ENCODE data around the gene MAP2K4. TPM values are rescaled to one million over a fixed set of nuclear protein-coding genes. Genes with fewer than 3 reads are reported as not detected.

Gene MAP2K4
- total RNA-seq, 1 experiment from 2014 or later, result 46.1 TPM

- Mint-ChIP-seq H3K4me3 (no peak overlapping the region), H3K27ac (no peak overlapping the region), H3K9me3 (peaks cover 4 to 5% of the 10 kb centered on the region in 2 experiments; a peak in 4 of 5 replicates), H3K36me3 (ENCODE audit: insufficient read depth in 1 of 3, low read depth in 3 of 3) (peaks cover 24 to 61% (median 56%) of the 10 kb centered on the region in 3 experiments), H3K27me3 (ENCODE audit: low read depth) (no peaks in the 10 kb centered on the region), H3K4me1 (no peaks in the 10 kb centered on the region)
- H3K9ac ChIP-seq (ENCODE audit: extremely low read depth, insufficient read length, low read length), result no peak overlapping the region
- H2AFZ ChIP-seq (ENCODE audit: low read length), result no peak overlapping the region
- TF ChIP-seq CTCF (conservative IDR thresholded peaks at IDR 0.05), result no peak
- H4K91ac ChIP-seq (ENCODE audit: insufficient read length, low read depth, low read length), result no peak overlapping the region
- H2BK5ac ChIP-seq (ENCODE audit: insufficient read length, low read length), result no peak overlapping the region
- no peak overlapping the region for H2BK15ac ChIP-seq (ENCODE audit: low read depth, low read length)
- no peak overlapping the region for H3K23ac ChIP-seq (ENCODE audit: insufficient read length, low read depth, low read length)
- H3K4me2 ChIP-seq (ENCODE audit: insufficient read depth, insufficient read length, low read length), result no peak overlapping the region
- no peak overlapping the region for H2BK12ac ChIP-seq (ENCODE audit: insufficient read length, low read depth, low read length)
- no peak overlapping the region for H3K27ac ChIP-seq (ENCODE audit: insufficient read length, low read depth, low read length)
- H4K5ac ChIP-seq (ENCODE audit: insufficient read length, low read depth, low read length), result no peak overlapping the region
- no peaks in the 10 kb centered on the region for H3K79me2 ChIP-seq (ENCODE audit: insufficient read depth, low read length)
- no peak overlapping the region for H2AK5ac ChIP-seq (ENCODE audit: insufficient read length, low read length)
- H4K8ac ChIP-seq (replicated peaks; ENCODE audit: insufficient read length, low read depth, low read length), result no peak overlapping the region
- H2BK120ac ChIP-seq (ENCODE audit: low read depth, low read length, poor library complexity, severe bottlenecking), result no peak overlapping the region
- no peak overlapping the region for H3K14ac ChIP-seq (ENCODE audit: insufficient read depth, low read length)
- no peaks in the 10 kb centered on the region for H3K9me3 ChIP-seq (ENCODE audit: control insufficient read depth, low read depth, low read length)
- H3K18ac ChIP-seq (ENCODE audit: insufficient read length, low read depth, low read length), result no peak overlapping the region
- H3K4ac ChIP-seq (ENCODE audit: low read depth, low read length), result no peak overlapping the region
- H3K4me1 ChIP-seq (ENCODE audit: insufficient read depth, low read length), result no peaks in the 10 kb centered on the region
- no peak overlapping the region for H3K56ac ChIP-seq (ENCODE audit: insufficient read length, low read depth, low read length)
- no peaks in the 10 kb centered on the region for H3K27me3 ChIP-seq (ENCODE audit: insufficient read depth, low read length)
- H3T11ph ChIP-seq (ENCODE audit: low read length), result no peak overlapping the region
- no peak for DNase-seq
- H2BK20ac ChIP-seq (ENCODE audit: low read depth, low read length, poor library complexity, severe bottlenecking), result no peak overlapping the region
- no peaks in the 10 kb centered on the region for H3K23me2 ChIP-seq (ENCODE audit: insufficient read length, low read depth, low read length, poor library complexity, severe bottlenecking)
- no peaks in the 10 kb centered on the region for H4K20me1 ChIP-seq (ENCODE audit: control insufficient read depth, insufficient read depth, insufficient read length)
- no peaks in the 10 kb centered on the region for H3K79me1 ChIP-seq (ENCODE audit: insufficient read depth, low read depth, low read length, poor library complexity, severe bottlenecking)
Measured at GRCh38 chr17:12134587-12134986, 113.9 kb downstream of the MAP2K4 start.

All from H9 (cell line).